ENCODE results near the gene NPHP4.

Gene NPHP4

GRCh38 chr1:5831600-5832335, 160.5 kb downstream of the NPHP4 start:
- Histone ChIP-seq H3K27me3 (ENCODE audit: low read depth, low read length) (no peaks in the 10 kb centered on the region), H3K27ac (ENCODE audit: low read length) (no peak overlapping the region), H3K4me3 (ENCODE audit: low read depth in 1 of 2, low read length in 2 of 2) (no peak overlapping the region), H3K4me1 (ENCODE audit: control insufficient read depth in 1 of 2, insufficient read depth in 2 of 2, low read length in 2 of 2) (no peaks in the 10 kb centered on the region), H3K36me3 (ENCODE audit: control insufficient read depth in 1 of 2, insufficient read depth in 2 of 2, low read length in 2 of 2) (no peaks in the 10 kb centered on the region), H3K9me3 (ENCODE audit: control insufficient read depth in 1 of 2, low read length in 2 of 2) (no peaks in the 10 kb centered on the region)

- H3K36me3 ChIP-seq (ENCODE audit: control insufficient read depth in 1 of 2, insufficient read depth in 2 of 2, low read length in 2 of 2), result no peaks in the 10 kb centered on the region
- H3K27ac ChIP-seq (ENCODE audit: low read length), result no peak overlapping the region
- H3K4me1 ChIP-seq (ENCODE audit: control insufficient read depth in 1 of 2, insufficient read depth in 2 of 2, low read length in 2 of 2), result no peaks in the 10 kb centered on the region
- no peaks in the 10 kb centered on the region for H3K9me3 ChIP-seq (ENCODE audit: control insufficient read depth in 1 of 2, low read length in 2 of 2)
- no peaks in the 10 kb centered on the region for H3K27me3 ChIP-seq (ENCODE audit: low read depth, low read length)
- H3K4me3 ChIP-seq (ENCODE audit: low read depth in 1 of 2, low read length in 2 of 2), result no peak overlapping the region
Measured at GRCh38 chr1:5830771-5831599, 161.2 kb downstream of the NPHP4 start.

- no peaks in the 10 kb centered on the region for H3K27me3 ChIP-seq (ENCODE audit: low read depth, low read length)
- no peaks in the 10 kb centered on the region for H3K36me3 ChIP-seq (ENCODE audit: control insufficient read depth in 1 of 2, insufficient read depth in 2 of 2, low read length in 2 of 2)
- no peaks in the 10 kb centered on the region for H3K4me1 ChIP-seq (ENCODE audit: control insufficient read depth in 1 of 2, insufficient read depth in 2 of 2, low read length in 2 of 2)
- H3K27ac ChIP-seq (ENCODE audit: low read length), result no peak overlapping the region
- no peaks in the 10 kb centered on the region for H3K9me3 ChIP-seq (ENCODE audit: control insufficient read depth in 1 of 2, low read length in 2 of 2)
- H3K4me3 ChIP-seq (ENCODE audit: low read depth in 1 of 2, low read length in 2 of 2), result no peak overlapping the region
Measured at GRCh38 chr1:5829414-5829813, 162.8 kb downstream of the NPHP4 start.

DNA sequence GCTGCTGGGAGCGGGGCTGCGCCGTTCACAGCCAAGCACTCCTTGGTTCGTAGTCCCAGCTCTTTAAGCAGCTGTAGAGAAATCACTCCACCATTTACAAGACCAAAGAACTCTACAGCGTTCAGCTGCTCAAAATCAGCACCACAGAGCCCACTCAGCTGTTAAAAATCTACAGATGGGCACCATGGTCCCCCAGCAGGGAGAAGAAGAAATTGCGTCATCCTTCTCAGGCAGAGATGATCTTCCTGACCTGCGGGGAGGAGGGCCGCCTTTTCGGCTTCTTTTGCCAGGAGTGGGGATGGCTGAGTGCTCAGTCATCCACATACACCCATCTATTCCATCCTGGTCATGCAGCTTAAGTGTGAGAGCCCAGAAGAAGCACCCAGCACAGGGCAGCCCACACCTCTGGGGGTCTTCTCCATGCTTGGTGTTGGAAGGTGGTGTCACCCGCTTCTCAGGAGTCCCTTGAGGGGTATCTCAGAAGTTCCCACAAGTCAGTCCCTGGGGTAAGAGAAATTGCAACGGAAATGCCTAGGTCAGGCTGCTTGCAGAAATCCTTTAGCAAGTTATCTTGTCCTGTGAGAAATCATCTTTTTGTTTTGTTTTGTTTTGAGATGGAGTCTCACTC, 163.8 kb downstream of the NPHP4 start:
- H3K27ac ChIP-seq (ENCODE audit: low read length), result no peak overlapping the region
- H3K4me1 ChIP-seq (ENCODE audit: control insufficient read depth in 1 of 2, insufficient read depth in 2 of 2, low read length in 2 of 2), result no peaks in the 10 kb centered on the region
- no peaks in the 10 kb centered on the region for H3K9me3 ChIP-seq (ENCODE audit: control insufficient read depth in 1 of 2, low read length in 2 of 2)
- no peaks in the 10 kb centered on the region for H3K27me3 ChIP-seq (ENCODE audit: low read depth, low read length)
- H3K36me3 ChIP-seq (ENCODE audit: control insufficient read depth in 1 of 2, insufficient read depth in 2 of 2, low read length in 2 of 2), result no peaks in the 10 kb centered on the region
- no peak overlapping the region for H3K4me3 ChIP-seq (ENCODE audit: low read depth in 1 of 2, low read length in 2 of 2)

DNA sequence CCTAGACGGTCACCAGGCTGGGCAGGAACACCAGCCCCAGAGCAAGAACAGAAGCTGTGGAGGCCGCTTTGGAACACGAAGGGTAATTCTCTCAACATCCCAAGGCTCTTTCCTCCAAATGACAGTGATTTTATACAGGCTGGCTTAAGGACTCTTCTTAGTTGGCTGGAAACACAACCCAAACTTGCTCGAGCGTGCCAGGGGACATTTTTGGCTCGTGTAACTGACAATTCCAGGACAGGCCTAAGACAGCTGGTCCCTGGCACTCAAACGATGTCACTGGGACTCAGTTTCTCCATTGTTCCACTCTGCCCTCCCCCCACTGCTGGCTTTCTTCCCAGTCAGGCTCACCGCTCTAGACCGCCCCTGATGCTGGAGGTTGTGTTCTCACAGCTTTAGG, 164.7 kb downstream of the NPHP4 start:
- no peaks in the 10 kb centered on the region for H3K27me3 ChIP-seq (ENCODE audit: low read depth, low read length)
- H3K4me1 ChIP-seq (ENCODE audit: control insufficient read depth in 1 of 2, insufficient read depth in 2 of 2, low read length in 2 of 2), result no peaks in the 10 kb centered on the region
- H3K27ac ChIP-seq (ENCODE audit: low read length), result no peak overlapping the region
- H3K9me3 ChIP-seq (ENCODE audit: control insufficient read depth in 1 of 2, low read length in 2 of 2), result no peaks in the 10 kb centered on the region
- no peaks in the 10 kb centered on the region for H3K36me3 ChIP-seq (ENCODE audit: control insufficient read depth in 1 of 2, insufficient read depth in 2 of 2, low read length in 2 of 2)
- no peak overlapping the region for H3K4me3 ChIP-seq (ENCODE audit: low read depth in 1 of 2, low read length in 2 of 2)

- no peak overlapping the region for H3K27ac ChIP-seq (ENCODE audit: low read length)
- H3K9me3 ChIP-seq (ENCODE audit: control insufficient read depth in 1 of 2, low read length in 2 of 2), result no peaks in the 10 kb centered on the region
- H3K27me3 ChIP-seq (ENCODE audit: low read depth, low read length), result no peaks in the 10 kb centered on the region
- no peaks in the 10 kb centered on the region for H3K36me3 ChIP-seq (ENCODE audit: control insufficient read depth in 1 of 2, insufficient read depth in 2 of 2, low read length in 2 of 2)
- no peaks in the 10 kb centered on the region for H3K4me1 ChIP-seq (ENCODE audit: control insufficient read depth in 1 of 2, insufficient read depth in 2 of 2, low read length in 2 of 2)
- H3K4me3 ChIP-seq (ENCODE audit: low read depth in 1 of 2, low read length in 2 of 2), result no peak overlapping the region
Measured at GRCh38 chr1:5826601-5827000, 165.6 kb downstream of the NPHP4 start.

- H3K4me1 ChIP-seq (ENCODE audit: control insufficient read depth in 1 of 2, insufficient read depth in 2 of 2, low read length in 2 of 2), result no peaks in the 10 kb centered on the region
- H3K36me3 ChIP-seq (ENCODE audit: control insufficient read depth in 1 of 2, insufficient read depth in 2 of 2, low read length in 2 of 2), result no peaks in the 10 kb centered on the region
- no peaks in the 10 kb centered on the region for H3K9me3 ChIP-seq (ENCODE audit: control insufficient read depth in 1 of 2, low read length in 2 of 2)
- H3K27ac ChIP-seq (ENCODE audit: low read length), result no peak overlapping the region
- peaks cover 5% of the 10 kb centered on the region for H3K27me3 ChIP-seq (ENCODE audit: low read depth, low read length)
- H3K4me3 ChIP-seq (ENCODE audit: low read depth in 1 of 2, low read length in 2 of 2), result no peak overlapping the region
Measured at GRCh38 chr1:5822726-5823125, 169.5 kb downstream of the NPHP4 start.

DNA sequence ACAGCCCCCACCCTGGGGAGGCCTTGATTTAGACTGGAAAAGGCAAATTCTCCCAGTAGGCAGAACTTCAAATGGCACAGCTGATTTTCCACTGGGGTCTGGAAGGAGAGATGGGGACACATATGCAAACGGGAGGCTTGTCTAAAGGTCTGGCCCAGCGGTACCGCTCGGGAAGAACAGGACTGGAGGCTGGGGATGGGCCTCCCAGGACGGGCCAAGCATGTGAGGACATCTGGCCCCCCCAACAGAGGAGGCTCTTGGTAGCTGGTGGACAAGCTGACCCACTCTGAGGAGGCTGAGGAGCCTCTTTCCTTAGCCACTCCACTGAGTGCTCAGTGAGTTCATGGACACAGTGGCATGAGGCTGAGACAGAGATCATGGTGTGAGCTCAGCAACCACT, 170.0 kb downstream of the NPHP4 start:
- Histone ChIP-seq H3K9me3 (ENCODE audit: control insufficient read depth in 1 of 2, low read length in 2 of 2) (no peaks in the 10 kb centered on the region), H3K4me1 (ENCODE audit: control insufficient read depth in 1 of 2, insufficient read depth in 2 of 2, low read length in 2 of 2) (no peaks in the 10 kb centered on the region), H3K36me3 (ENCODE audit: control insufficient read depth in 1 of 2, insufficient read depth in 2 of 2, low read length in 2 of 2) (no peaks in the 10 kb centered on the region), H3K4me3 (ENCODE audit: low read depth in 1 of 2, low read length in 2 of 2) (no peak overlapping the region), H3K27me3 (ENCODE audit: low read depth, low read length) (peaks cover 5% of the 10 kb centered on the region), H3K27ac (ENCODE audit: low read length) (no peak overlapping the region)

DNA sequence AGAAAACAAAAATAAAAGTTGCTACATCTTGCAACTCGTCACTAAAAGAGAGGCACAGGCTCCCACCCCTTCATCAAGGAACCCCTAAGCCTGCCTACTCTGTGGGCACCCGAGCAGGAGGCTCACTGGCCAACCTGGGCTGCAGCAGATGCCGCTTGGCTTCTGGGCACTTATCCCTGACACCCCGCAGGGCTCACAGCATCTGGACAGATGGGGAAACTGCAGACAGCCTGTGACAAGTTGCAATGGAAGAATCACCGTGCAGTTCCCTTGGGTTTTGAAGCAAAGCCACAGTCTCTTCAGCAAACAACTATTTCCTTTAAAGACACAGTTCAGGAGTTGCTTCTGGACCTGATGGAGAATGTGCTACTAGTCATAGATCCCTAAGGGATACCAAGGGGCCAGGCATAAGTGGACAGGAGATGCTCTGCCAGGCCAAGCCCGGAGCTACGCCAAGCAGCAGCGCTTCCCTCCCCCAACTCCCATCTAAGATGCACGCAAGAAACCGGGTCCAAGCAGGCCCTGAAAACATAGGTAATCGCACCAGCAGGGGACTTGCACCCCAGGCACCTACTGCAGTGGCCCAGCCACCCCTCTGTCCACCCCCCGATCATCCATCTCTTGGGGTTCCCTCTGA, 170.6 kb downstream of the NPHP4 start:
- no peak overlapping the region for H3K4me3 ChIP-seq (ENCODE audit: low read depth in 1 of 2, low read length in 2 of 2)
- no peak overlapping the region for H3K27ac ChIP-seq (ENCODE audit: low read length)
- H3K9me3 ChIP-seq (ENCODE audit: control insufficient read depth in 1 of 2, low read length in 2 of 2), result no peaks in the 10 kb centered on the region
- peaks cover 5% of the 10 kb centered on the region for H3K27me3 ChIP-seq (ENCODE audit: low read depth, low read length)
- H3K4me1 ChIP-seq (ENCODE audit: control insufficient read depth in 1 of 2, insufficient read depth in 2 of 2, low read length in 2 of 2), result no peaks in the 10 kb centered on the region
- no peaks in the 10 kb centered on the region for H3K36me3 ChIP-seq (ENCODE audit: control insufficient read depth in 1 of 2, insufficient read depth in 2 of 2, low read length in 2 of 2)

DNA sequence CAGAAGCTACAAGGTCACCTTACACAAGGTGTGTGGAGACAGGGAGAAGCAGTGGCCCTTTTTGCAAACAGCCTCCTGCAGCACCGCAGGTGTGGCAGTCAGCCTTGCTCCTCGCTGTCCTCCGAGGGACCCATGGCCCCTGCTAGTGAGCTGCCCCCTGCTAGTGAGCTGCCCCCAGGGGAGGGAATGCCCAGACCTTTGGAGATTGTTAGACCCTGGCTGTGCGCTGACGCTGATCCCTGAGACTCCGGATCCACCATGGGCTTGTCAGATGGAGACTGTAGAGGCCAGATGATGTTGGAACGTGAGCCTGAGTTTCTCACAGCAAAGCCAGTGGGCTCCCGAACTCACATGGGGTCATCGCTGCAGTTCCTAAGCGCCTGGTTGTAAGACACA, 172.2 kb downstream of the NPHP4 start:
- no peak overlapping the region for H3K4me3 ChIP-seq (ENCODE audit: low read depth in 1 of 2, low read length in 2 of 2)
- no peak overlapping the region for H3K27ac ChIP-seq (ENCODE audit: low read length)
- peaks cover 5% of the 10 kb centered on the region for H3K27me3 ChIP-seq (ENCODE audit: low read depth, low read length)
- H3K9me3 ChIP-seq (ENCODE audit: control insufficient read depth in 1 of 2, low read length in 2 of 2), result no peaks in the 10 kb centered on the region
- H3K4me1 ChIP-seq (ENCODE audit: control insufficient read depth in 1 of 2, insufficient read depth in 2 of 2, low read length in 2 of 2), result no peaks in the 10 kb centered on the region
- no peaks in the 10 kb centered on the region for H3K36me3 ChIP-seq (ENCODE audit: control insufficient read depth in 1 of 2, insufficient read depth in 2 of 2, low read length in 2 of 2)

- no peaks in the 10 kb centered on the region for H3K4me1 ChIP-seq (ENCODE audit: control insufficient read depth in 1 of 2, insufficient read depth in 2 of 2, low read length in 2 of 2)
- peaks cover 5% of the 10 kb centered on the region for H3K27me3 ChIP-seq (ENCODE audit: low read depth, low read length)
- no peaks in the 10 kb centered on the region for H3K36me3 ChIP-seq (ENCODE audit: control insufficient read depth in 1 of 2, insufficient read depth in 2 of 2, low read length in 2 of 2)
- no peak overlapping the region for H3K4me3 ChIP-seq (ENCODE audit: low read depth in 1 of 2, low read length in 2 of 2)
- no peak overlapping the region for H3K27ac ChIP-seq (ENCODE audit: low read length)
- no peaks in the 10 kb centered on the region for H3K9me3 ChIP-seq (ENCODE audit: control insufficient read depth in 1 of 2, low read length in 2 of 2)
Measured at GRCh38 chr1:5819391-5820025, 172.7 kb downstream of the NPHP4 start.

Measured in muscle layer of duodenum (tissue), 2 donors.